WTC11 (cell line): ENCODE measurements around the gene PPP1R3F. TPM values are rescaled to one million over a fixed set of nuclear protein-coding genes. Genes with fewer than 3 reads are reported as not detected.
A peak's percentile ranks its signal among the peaks of the same experiment; 100 is the strongest.

Experiments used
- ATAC-seq: fragments of 200-7000 bp; cut with Tn5 transposase; 2 replicates; pipeline ENCODE4 v1.10.0; 2021; ENCODE audit warnings: mild to moderate bottlenecking, moderate library complexity
- CTCF ChIA-PET: fragments of 300-600 bp; sonication (Branson Sonifier 250); formaldehyde crosslinking; loops from one replicate; lab custom pipeline; 2021; ENCODE audit warnings: antibody characterized with exemption; lab: Charles Lee
- POLR2A ChIA-PET: fragments of 350-600 bp; sonication (Branson Sonifier 250); formaldehyde crosslinking; loops from one replicate; lab custom pipeline; 2021; ENCODE audit warnings: antibody characterized with exemption; lab: Charles Lee
- DNase-seq: peaks from one replicate; pipeline ENCODE4 v3.0.0; 2021; ENCODE audit warnings: low spot score
- H3K27ac Mint-ChIP-seq: 2 replicates; pipeline ENCODE4 v1.8.0; 2021; ENCODE audit warnings: mixed read lengths
- H3K27me3 Mint-ChIP-seq: 2 replicates; pipeline ENCODE4 v1.8.0; 2021; ENCODE audit warnings: low read depth, mild to moderate bottlenecking, moderate library complexity, mixed read lengths
- H3K36me3 Mint-ChIP-seq: 2 replicates; pipeline ENCODE4 v1.8.0; 2021; ENCODE audit warnings: mixed read lengths
- H3K4me1 Mint-ChIP-seq: 2 replicates; pipeline ENCODE4 v1.8.0; 2022; ENCODE audit warnings: mixed read lengths
- H3K4me3 Mint-ChIP-seq: 2 replicates; pipeline ENCODE4 v1.8.0; 2021; ENCODE audit warnings: mild to moderate bottlenecking, moderate library complexity, mixed read lengths
- H3K9me3 Mint-ChIP-seq: 2 replicates; pipeline ENCODE4 v1.8.0; 2021; ENCODE audit warnings: mixed read lengths
- CREM ChIP-seq: sonication (generic); formaldehyde crosslinking; IDR thresholded peaks from 2 replicates; pipeline ENCODE4 v1.8.1; 2022; ENCODE audit warnings: mild to moderate bottlenecking, missing genetic modification reagents, moderate library complexity
- ESRRA ChIP-seq: sonication (generic); formaldehyde crosslinking; IDR thresholded peaks from 2 replicates; pipeline ENCODE4 v1.8.1; 2022; ENCODE audit warnings: mild to moderate bottlenecking, missing genetic modification reagents, borderline replicate concordance
- FOXP4 ChIP-seq: sonication (generic); formaldehyde crosslinking; IDR thresholded peaks from 2 replicates; pipeline ENCODE4 v1.8.0; 2022; ENCODE audit warnings: mild to moderate bottlenecking, missing genetic modification reagents
- GTF2I ChIP-seq: fragments of 250-450 bp; sonication (Bioruptor Pico); conservative IDR thresholded peaks from 2 replicates; pipeline ENCODE4 v1.4.0; 2021; ENCODE audit warnings: mild to moderate bottlenecking
- ZBTB21 ChIP-seq: sonication (generic); formaldehyde crosslinking; IDR thresholded peaks from 2 replicates; pipeline ENCODE4 v1.8.1; 2023; ENCODE audit warnings: mild to moderate bottlenecking, missing genetic modification reagents, borderline replicate concordance
- ZNF532 ChIP-seq: fragments of 250-450 bp; sonication (Bioruptor Pico); IDR thresholded peaks from 2 replicates; pipeline ENCODE4 v1.9.0; 2021; ENCODE audit warnings: mild to moderate bottlenecking, borderline replicate concordance
- ZSCAN18 ChIP-seq: fragments of 250-450 bp; sonication (Bioruptor Pico); IDR thresholded peaks from 2 replicates; pipeline ENCODE4 v2.1.2; 2022; ENCODE audit warnings: mild to moderate bottlenecking, moderate library complexity
- total RNA-seq: library from RNA; stranded (reverse); gene quantifications from 3 replicates; pipeline ENCODE4 v1.2.3, GENCODE V29; 2021
- TF ChIP-seq, protein P1 (sequence below): fragments of 200-600 bp; IDR thresholded peaks from 2 replicates; pipeline ENCODE4 v1.8.0; 2022; ENCODE audit warnings: antibody characterized with exemption
- TF ChIP-seq, protein P2 (sequence below): sonication (generic); formaldehyde crosslinking; conservative IDR thresholded peaks from 2 replicates; pipeline ENCODE4 v1.8.1; 2022; ENCODE audit warnings: mild to moderate bottlenecking, missing genetic modification reagents
- TF ChIP-seq, protein P3 (sequence below): sonication (generic); formaldehyde crosslinking; IDR thresholded peaks from 2 replicates; pipeline ENCODE4 v1.8.1; 2023; ENCODE audit warnings: mild to moderate bottlenecking, moderate library complexity, missing genetic modification reagents
- TF ChIP-seq, protein P4 (sequence below): sonication (generic); formaldehyde crosslinking; IDR thresholded peaks from 2 replicates; pipeline ENCODE4 v1.8.0; 2022; ENCODE audit warnings: missing genetic modification reagents
- TF ChIP-seq, protein P5 (sequence below): sonication (generic); formaldehyde crosslinking; IDR thresholded peaks from 2 replicates; pipeline ENCODE4 v1.8.0; 2023; ENCODE audit warnings: mild to moderate bottlenecking, missing genetic modification reagents

PPP1R3F gene
- total RNA-seq, 1 experiment from 2014 or later = 7.0 TPM

DNA sequence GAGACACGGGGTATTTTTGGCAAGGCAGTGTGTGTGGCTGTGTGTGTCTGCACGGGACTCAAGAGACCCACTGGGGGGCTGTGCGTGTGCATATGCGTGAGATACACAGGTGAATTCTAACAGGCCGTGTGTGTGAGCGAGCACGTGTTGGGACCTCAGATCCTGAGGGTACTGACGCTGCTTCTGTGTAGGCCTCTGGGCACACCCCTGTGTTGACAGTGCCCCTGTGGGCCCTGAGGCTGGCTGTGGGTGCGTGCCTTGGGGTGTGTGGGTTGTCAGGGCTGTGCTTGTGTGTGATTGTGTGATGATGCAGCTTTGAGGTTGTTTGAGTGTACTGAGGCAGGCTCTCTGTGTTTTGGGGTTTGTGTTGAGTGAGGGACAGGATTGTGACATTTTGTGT is 19.0 kb upstream of the PPP1R3F start:
- H3K27me3 Mint-ChIP-seq = no peaks in the 10 kb centered on the region
- H3K4me3 Mint-ChIP-seq = no peak overlapping the region
- peak overlapping the region; percentile 72; the same call in 1 of the 2 replicates for H3K27ac Mint-ChIP-seq
- H3K9me3 Mint-ChIP-seq = no peaks in the 10 kb centered on the region
- no peaks in the 10 kb centered on the region for H3K4me1 Mint-ChIP-seq
- no peak for ATAC-seq
- TF ChIP-seq GTF2I (CRISPR knock-in tag) = no peak
- no peak for TF ChIP-seq FOXP4 (CRISPR knock-in tag)
- no peak for TF ChIP-seq ZNF532 (CRISPR knock-in tag)
- TF ChIP-seq, protein P1, sequence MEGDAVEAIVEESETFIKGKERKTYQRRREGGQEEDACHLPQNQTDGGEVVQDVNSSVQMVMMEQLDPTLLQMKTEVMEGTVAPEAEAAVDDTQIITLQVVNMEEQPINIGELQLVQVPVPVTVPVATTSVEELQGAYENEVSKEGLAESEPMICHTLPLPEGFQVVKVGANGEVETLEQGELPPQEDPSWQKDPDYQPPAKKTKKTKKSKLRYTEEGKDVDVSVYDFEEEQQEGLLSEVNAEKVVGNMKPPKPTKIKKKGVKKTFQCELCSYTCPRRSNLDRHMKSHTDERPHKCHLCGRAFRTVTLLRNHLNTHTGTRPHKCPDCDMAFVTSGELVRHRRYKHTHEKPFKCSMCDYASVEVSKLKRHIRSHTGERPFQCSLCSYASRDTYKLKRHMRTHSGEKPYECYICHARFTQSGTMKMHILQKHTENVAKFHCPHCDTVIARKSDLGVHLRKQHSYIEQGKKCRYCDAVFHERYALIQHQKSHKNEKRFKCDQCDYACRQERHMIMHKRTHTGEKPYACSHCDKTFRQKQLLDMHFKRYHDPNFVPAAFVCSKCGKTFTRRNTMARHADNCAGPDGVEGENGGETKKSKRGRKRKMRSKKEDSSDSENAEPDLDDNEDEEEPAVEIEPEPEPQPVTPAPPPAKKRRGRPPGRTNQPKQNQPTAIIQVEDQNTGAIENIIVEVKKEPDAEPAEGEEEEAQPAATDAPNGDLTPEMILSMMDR = no peak
- TF ChIP-seq, protein P2, sequence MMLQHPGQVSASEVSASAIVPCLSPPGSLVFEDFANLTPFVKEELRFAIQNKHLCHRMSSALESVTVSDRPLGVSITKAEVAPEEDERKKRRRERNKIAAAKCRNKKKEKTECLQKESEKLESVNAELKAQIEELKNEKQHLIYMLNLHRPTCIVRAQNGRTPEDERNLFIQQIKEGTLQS (CRISPR knock-in tag) = no peak
- TF ChIP-seq, protein P3, sequence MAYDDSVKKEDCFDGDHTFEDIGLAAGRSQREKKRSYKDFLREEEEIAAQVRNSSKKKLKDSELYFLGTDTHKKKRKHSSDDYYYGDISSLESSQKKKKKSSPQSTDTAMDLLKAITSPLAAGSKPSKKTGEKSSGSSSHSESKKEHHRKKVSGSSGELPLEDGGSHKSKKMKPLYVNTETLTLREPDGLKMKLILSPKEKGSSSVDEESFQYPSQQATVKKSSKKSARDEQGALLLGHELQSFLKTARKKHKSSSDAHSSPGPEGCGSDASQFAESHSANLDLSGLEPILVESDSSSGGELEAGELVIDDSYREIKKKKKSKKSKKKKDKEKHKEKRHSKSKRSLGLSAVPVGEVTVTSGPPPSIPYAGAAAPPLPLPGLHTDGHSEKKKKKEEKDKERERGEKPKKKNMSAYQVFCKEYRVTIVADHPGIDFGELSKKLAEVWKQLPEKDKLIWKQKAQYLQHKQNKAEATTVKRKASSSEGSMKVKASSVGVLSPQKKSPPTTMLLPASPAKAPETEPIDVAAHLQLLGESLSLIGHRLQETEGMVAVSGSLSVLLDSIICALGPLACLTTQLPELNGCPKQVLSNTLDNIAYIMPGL (CRISPR knock-in tag) = no peak
- no peak for TF ChIP-seq ZSCAN18 (CRISPR knock-in tag)
- TF ChIP-seq, protein P4, sequence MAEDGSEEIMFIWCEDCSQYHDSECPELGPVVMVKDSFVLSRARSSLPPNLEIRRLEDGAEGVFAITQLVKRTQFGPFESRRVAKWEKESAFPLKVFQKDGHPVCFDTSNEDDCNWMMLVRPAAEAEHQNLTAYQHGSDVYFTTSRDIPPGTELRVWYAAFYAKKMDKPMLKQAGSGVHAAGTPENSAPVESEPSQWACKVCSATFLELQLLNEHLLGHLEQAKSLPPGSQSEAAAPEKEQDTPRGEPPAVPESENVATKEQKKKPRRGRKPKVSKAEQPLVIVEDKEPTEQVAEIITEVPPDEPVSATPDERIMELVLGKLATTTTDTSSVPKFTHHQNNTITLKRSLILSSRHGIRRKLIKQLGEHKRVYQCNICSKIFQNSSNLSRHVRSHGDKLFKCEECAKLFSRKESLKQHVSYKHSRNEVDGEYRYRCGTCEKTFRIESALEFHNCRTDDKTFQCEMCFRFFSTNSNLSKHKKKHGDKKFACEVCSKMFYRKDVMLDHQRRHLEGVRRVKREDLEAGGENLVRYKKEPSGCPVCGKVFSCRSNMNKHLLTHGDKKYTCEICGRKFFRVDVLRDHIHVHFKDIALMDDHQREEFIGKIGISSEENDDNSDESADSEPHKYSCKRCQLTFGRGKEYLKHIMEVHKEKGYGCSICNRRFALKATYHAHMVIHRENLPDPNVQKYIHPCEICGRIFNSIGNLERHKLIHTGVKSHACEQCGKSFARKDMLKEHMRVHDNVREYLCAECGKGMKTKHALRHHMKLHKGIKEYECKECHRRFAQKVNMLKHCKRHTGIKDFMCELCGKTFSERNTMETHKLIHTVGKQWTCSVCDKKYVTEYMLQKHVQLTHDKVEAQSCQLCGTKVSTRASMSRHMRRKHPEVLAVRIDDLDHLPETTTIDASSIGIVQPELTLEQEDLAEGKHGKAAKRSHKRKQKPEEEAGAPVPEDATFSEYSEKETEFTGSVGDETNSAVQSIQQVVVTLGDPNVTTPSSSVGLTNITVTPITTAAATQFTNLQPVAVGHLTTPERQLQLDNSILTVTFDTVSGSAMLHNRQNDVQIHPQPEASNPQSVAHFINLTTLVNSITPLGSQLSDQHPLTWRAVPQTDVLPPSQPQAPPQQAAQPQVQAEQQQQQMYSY (CRISPR knock-in tag) = no peak
- TF ChIP-seq, protein P5, sequence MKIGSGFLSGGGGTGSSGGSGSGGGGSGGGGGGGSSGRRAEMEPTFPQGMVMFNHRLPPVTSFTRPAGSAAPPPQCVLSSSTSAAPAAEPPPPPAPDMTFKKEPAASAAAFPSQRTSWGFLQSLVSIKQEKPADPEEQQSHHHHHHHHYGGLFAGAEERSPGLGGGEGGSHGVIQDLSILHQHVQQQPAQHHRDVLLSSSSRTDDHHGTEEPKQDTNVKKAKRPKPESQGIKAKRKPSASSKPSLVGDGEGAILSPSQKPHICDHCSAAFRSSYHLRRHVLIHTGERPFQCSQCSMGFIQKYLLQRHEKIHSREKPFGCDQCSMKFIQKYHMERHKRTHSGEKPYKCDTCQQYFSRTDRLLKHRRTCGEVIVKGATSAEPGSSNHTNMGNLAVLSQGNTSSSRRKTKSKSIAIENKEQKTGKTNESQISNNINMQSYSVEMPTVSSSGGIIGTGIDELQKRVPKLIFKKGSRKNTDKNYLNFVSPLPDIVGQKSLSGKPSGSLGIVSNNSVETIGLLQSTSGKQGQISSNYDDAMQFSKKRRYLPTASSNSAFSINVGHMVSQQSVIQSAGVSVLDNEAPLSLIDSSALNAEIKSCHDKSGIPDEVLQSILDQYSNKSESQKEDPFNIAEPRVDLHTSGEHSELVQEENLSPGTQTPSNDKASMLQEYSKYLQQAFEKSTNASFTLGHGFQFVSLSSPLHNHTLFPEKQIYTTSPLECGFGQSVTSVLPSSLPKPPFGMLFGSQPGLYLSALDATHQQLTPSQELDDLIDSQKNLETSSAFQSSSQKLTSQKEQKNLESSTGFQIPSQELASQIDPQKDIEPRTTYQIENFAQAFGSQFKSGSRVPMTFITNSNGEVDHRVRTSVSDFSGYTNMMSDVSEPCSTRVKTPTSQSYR (CRISPR knock-in tag) = no peak
- no peak for TF ChIP-seq ZBTB21 (CRISPR knock-in tag)
- TF ChIP-seq ESRRA (CRISPR knock-in tag) = no peak
- no peak for TF ChIP-seq CREM
- TF ChIP-seq, all 79 proteins: peak for 0
- ChIA-PET POLR2A (no interaction called here), CTCF (no interaction called here)
- no peak for DNase-seq
- H3K36me3 Mint-ChIP-seq = no peaks in the 10 kb centered on the region
